ENCODE data around the gene GPRIN3.
"Not testable (repeated sequence)": the region's sequence is repeated elsewhere in the genome, so short reads cannot be mapped to it uniquely, and the experiment has no call there.

GPRIN3 gene

GRCh38 chr4:89288430-89288829 lies 19.2 kb downstream of the GPRIN3 start:
- no peak for DNase-seq

GRCh38 chr4:89287945-89288344 lies 19.7 kb downstream of the GPRIN3 start:
- no peak for DNase-seq

GRCh38 chr4:89285745-89286144 lies 21.9 kb downstream of the GPRIN3 start:
- DNase-seq = no peak

GRCh38 chr4:89284828-89285227 lies 22.8 kb downstream of the GPRIN3 start:
- DNase-seq = no peak

- no peak for DNase-seq
These were observed 23.6 kb downstream of the GPRIN3 start for GRCh38 chr4:89284020-89284424.

- no peak for DNase-seq
These were observed 24.2 kb downstream of the GPRIN3 start for GRCh38 chr4:89283226-89284009.

GRCh38 chr4:89279385-89279784 lies 28.2 kb downstream of the GPRIN3 start:
- DNase-seq = no peak

- DNase-seq = no peak
These were observed 30.2 kb downstream of the GPRIN3 start for GRCh38 chr4:89277412-89277811.

GRCh38 chr4:89276296-89276695 lies 31.3 kb downstream of the GPRIN3 start:
- DNase-seq = no peak

GRCh38 chr4:89275587-89275986 lies 32.0 kb downstream of the GPRIN3 start:
- no peak for DNase-seq

GRCh38 chr4:89273741-89274141 lies 33.9 kb downstream of the GPRIN3 start:
- no peak for DNase-seq

- no peak for DNase-seq
These were observed 36.8 kb downstream of the GPRIN3 start for GRCh38 chr4:89270792-89271191.

GRCh38 chr4:89269121-89269666 lies 38.4 kb downstream of the GPRIN3 start:
- DNase-seq = no peak

GRCh38 chr4:89268679-89269078 lies 38.9 kb downstream of the GPRIN3 start:
- DNase-seq = no peak

- no peak for DNase-seq
These were observed 39.8 kb downstream of the GPRIN3 start for GRCh38 chr4:89267846-89268245.

GRCh38 chr4:89267392-89267791 lies 40.2 kb downstream of the GPRIN3 start:
- no peak for DNase-seq

- no peak for DNase-seq
These were observed 41.5 kb downstream of the GPRIN3 start for GRCh38 chr4:89266128-89266527.

- DNase-seq = no peak
These were observed 44.3 kb downstream of the GPRIN3 start for GRCh38 chr4:89263265-89263664.

GRCh38 chr4:89259301-89260028 lies 48.1 kb downstream of the GPRIN3 start:
- DNase-seq = no peak

GRCh38 chr4:89258506-89258905 lies 49.1 kb downstream of the GPRIN3 start:
- no peak for DNase-seq

GRCh38 chr4:89257376-89257775 lies 50.2 kb downstream of the GPRIN3 start:
- no peak for DNase-seq

- no peak for DNase-seq
These were observed 51.3 kb downstream of the GPRIN3 start for GRCh38 chr4:89256203-89256800.

- no peak for DNase-seq
These were observed 52.8 kb downstream of the GPRIN3 start for GRCh38 chr4:89254847-89255246.

GRCh38 chr4:89254347-89254746 lies 53.3 kb downstream of the GPRIN3 start:
- not testable (repeated sequence) for DNase-seq

Measured in DMS79 (cell line).